Stimulated activated naive CD4-positive, alpha-beta T cell (primary cell): Measurements from ENCODE around the gene HMG20B.
"Not testable (repeated sequence)": the region's sequence is repeated elsewhere in the genome, so short reads cannot be mapped to it uniquely, and the experiment has no call there.

Experiments
- DNase-seq, 6 experiments: peaks; one replicate each; lab custom pipeline; 2025; lab: John Stamatoyannopoulos, UW

HMG20B gene

GRCh38 chr19:3584036-3584802, 11.5 kb downstream of the HMG20B start:
- DNase-seq: not testable (repeated sequence)

- DNase-seq: peak in 1 of 6 experiments; percentile 43
Observed at GRCh38 chr19:3585301-3586126, 12.8 kb downstream of the HMG20B start, which contains the start of gene GIPC3. Gene GIPC3, plus strand, starts transcription at chr19:3585478. Its CDS starts 120 bp downstream, at chr19:3585598.

- DNase-seq: peak in 4 of 6 experiments; percentile 15 to 49 (median 29)
Observed at GRCh38 chr19:3586127-3586626, 13.4 kb downstream of the HMG20B start.

GRCh38 chr19:3586707-3587346, 14.1 kb downstream of the HMG20B start:
- DNase-seq: no peak

GRCh38 chr19:3589439-3589838, 16.7 kb downstream of the HMG20B start:
- DNase-seq: no peak

- DNase-seq: no peak
Observed at GRCh38 chr19:3589949-3590348, 17.2 kb downstream of the HMG20B start.

GRCh38 chr19:3590991-3591659, 18.4 kb downstream of the HMG20B start:
- no peak for DNase-seq

GRCh38 chr19:3591876-3592613, 19.3 kb downstream of the HMG20B start:
- DNase-seq: no peak

GRCh38 chr19:3593156-3593555, 20.4 kb downstream of the HMG20B start:
- DNase-seq: no peak

- no peak for DNase-seq
Observed at GRCh38 chr19:3595521-3596061, 22.8 kb downstream of the HMG20B start.

- DNase-seq: no peak
Observed at GRCh38 chr19:3599776-3600187, 27.0 kb downstream of the HMG20B start.

GRCh38 chr19:3601021-3601420, 28.3 kb downstream of the HMG20B start:
- DNase-seq: no peak

GRCh38 chr19:3603121-3603811, 30.5 kb downstream of the HMG20B start:
- no peak for DNase-seq

- no peak for DNase-seq
Observed at GRCh38 chr19:3604227-3604986, 31.7 kb downstream of the HMG20B start.

- peak in 3 of 6 experiments; percentile 15 to 49 (median 31) for DNase-seq
Observed at GRCh38 chr19:3604987-3605343, 32.2 kb downstream of the HMG20B start.

- peak in 2 of 6 experiments; percentile 26 to 44 for DNase-seq
Observed at GRCh38 chr19:3605361-3605760, 32.6 kb downstream of the HMG20B start.

- no peak for DNase-seq
Observed at GRCh38 chr19:3605770-3606169, 33.0 kb downstream of the HMG20B start.

- peak in 3 of 6 experiments; percentile 18 to 45 (median 25) for DNase-seq
Observed at GRCh38 chr19:3606174-3606689, 33.5 kb downstream of the HMG20B start.

- peak in 5 of 6 experiments; percentile 33 to 49 (median 41) for DNase-seq
Observed at GRCh38 chr19:3606690-3607289, 34.0 kb downstream of the HMG20B start, which contains the start of gene TBXA2R. Gene TBXA2R, minus strand, starts transcription at chr19:3606875. Its CDS starts 6,241 bp downstream, at chr19:3600634.
